Measurements from ENCODE around the gene CZIB.

DNA sequence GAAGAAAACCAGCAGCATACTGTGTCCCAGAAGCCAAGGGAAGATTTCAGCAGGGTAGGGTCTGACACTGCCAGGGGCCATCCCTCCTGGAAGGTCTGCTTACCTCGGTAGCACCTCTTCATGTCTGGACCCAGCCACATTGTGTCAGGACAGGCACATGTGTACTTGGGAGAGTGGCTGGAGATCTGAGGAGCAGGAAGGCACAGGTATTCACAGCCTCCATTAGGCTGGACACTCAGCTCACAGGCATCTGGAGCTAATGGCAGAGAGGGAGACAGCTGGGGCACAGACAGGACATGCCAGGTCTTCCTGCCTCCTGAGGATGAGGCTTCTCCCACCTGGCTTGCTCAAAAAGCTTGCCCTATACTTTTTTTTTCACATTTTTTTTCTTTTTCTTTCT, 37.8 kb upstream of the CZIB start:
- TF ChIP-seq SP1 (IDR thresholded peaks at IDR 0.05) (no peak), TARDBP (IDR thresholded peaks at IDR 0.05) (no peak), FOXK2 (IDR thresholded peaks at IDR 0.05) (no peak), NFRKB (IDR thresholded peaks at IDR 0.05) (no peak), FOXA1 (IDR thresholded peaks at IDR 0.05) (no peak), ELF4 (IDR thresholded peaks at IDR 0.05) (no peak), L3MBTL2 (conservative IDR thresholded peaks at IDR 0.05) (no peak), SUZ12 (IDR thresholded peaks at IDR 0.05) (no peak), FOXM1 (IDR thresholded peaks at IDR 0.05; ENCODE audit: borderline replicate concordance) (no peak), HDGF (IDR thresholded peaks at IDR 0.05; ENCODE audit: borderline replicate concordance) (no peak), BHLHE40 (IDR thresholded peaks at IDR 0.05; ENCODE audit: borderline replicate concordance) (no peak), ZNF384 (IDR thresholded peaks at IDR 0.05) (no peak), ARNT (IDR thresholded peaks at IDR 0.05) (no peak)

Data from HEK293T (cell line).